GM19240 (cell line): ENCODE results near the gene LINGO1.

Experiments
- DNase-seq: peaks from one replicate; pipeline ENCODE4 v3.0.0; 2011; ENCODE audit warnings: low spot score; ENCODE audit not compliant: insufficient read length

LINGO1 gene

GRCh38 chr15:77596821-77597803, 35.6 kb downstream of the LINGO1 start:
- DNase-seq: no peak

GRCh38 chr15:77595231-77595630, 37.5 kb downstream of the LINGO1 start:
- no peak for DNase-seq

- no peak for DNase-seq
Measured at GRCh38 chr15:77592758-77593157, 40.0 kb downstream of the LINGO1 start.

DNA sequence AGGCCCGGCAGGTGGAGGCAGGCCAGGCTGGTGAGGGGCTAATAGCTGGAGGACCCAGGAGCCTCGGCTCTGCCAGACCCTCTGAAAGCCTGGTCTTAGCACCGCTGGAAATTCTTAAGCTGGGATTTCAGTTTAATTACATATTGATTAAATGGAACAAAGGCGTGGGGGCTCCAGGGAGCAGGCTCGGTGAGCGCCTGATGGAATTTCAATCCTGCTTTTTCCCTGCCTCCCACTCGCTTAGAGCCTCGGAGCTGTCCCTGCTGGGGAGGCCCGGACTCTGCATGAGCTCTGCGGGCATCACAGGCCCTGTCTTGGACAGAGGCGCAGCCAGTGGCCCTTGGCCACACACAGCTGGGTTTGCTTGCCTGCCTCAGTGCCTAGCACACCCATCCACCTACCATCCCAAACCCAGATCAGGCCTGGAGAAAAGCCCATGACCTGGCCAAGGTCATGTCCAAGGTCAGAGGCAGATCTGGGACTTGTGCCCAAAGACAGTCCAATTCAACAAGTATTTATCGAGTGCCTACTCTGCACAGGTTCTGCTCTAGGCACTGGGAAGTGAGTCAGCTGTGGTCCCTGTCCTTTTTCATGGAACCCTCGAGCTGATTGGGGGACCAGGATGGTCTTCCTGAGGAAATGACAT, 40.6 kb downstream of the LINGO1 start:
- DNase-seq: no peak

GRCh38 chr15:77589839-77590238, 42.9 kb downstream of the LINGO1 start:
- no peak for DNase-seq

DNA sequence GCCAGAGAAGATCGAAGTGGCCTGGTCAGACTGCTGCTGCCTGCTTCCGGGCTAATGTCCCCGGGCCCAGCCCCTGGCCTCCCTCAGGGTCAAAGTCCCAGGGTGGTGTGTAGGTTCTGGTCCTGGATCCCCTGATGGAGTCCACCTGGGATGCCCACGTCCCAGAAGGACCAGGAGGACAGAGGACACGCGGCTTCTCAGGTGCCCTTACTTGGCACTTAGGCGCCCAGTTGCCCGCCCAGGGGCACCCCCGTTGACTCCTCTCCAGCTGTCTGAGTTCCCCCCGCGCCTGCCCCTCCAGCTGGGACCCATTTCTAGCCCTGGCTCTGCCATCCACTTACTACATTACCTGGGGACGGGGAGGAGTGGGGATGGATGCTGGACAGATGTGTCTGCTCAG, 44.6 kb downstream of the LINGO1 start:
- no peak for DNase-seq

GRCh38 chr15:77584691-77585090, 48.0 kb downstream of the LINGO1 start:
- DNase-seq: no peak

- no peak for DNase-seq
Measured at GRCh38 chr15:77584201-77584600, 48.5 kb downstream of the LINGO1 start.

DNA sequence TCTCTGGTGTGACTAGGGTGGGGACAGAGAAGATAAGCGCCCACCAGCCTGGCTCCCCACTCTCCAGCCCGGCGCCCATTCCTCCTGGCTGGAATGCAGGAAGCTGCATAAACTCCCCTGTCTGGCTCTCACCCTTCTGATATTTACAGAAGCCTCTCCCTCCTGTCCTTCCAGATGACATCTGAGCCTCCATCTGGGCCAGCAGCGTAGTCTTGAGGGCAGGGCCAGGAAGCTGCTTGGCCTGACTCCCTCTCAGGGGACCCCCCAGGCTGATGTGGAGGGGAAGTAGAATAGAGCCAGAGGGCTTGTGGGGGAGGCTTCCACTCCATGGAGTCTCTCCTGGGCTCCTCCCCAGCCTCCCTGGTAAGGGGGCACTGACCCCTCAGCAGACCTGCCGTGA, 49.9 kb downstream of the LINGO1 start:
- DNase-seq: no peak

DNA sequence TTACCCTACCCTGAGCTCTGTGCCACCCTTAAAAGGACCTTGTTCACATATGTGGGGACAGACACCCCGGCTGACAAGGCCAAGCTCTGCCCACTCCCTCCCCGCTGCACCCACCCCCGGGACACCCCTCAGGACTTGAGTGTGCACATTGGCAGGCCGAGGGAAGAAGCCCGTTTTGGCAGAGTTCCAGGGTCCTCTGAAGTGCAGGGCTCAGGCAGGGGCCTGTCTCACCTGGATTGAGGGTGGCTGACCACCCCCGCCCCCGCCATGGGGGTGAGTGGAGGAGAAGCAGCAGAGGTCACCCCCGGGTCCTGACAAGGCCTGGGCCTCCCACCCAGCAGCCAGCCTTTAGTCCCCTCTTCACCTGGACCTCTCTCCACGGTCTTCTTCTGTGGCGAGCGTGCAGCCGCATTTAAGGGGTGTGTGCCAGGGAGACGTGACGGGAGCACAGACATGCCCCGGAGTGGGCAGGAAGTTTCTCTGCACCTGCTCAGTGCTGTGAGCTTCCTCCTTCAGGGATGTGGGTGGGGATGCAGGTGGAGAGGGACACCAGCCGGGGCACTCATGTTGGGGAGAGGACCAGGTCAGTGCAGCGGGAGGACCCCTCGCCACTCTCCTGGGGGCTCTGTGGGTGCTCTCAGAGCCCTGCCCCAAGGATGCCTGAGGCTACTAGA, 50.7 kb downstream of the LINGO1 start:
- DNase-seq: no peak

- DNase-seq: no peak
Measured at GRCh38 chr15:77580996-77581682, 51.6 kb downstream of the LINGO1 start.

DNA sequence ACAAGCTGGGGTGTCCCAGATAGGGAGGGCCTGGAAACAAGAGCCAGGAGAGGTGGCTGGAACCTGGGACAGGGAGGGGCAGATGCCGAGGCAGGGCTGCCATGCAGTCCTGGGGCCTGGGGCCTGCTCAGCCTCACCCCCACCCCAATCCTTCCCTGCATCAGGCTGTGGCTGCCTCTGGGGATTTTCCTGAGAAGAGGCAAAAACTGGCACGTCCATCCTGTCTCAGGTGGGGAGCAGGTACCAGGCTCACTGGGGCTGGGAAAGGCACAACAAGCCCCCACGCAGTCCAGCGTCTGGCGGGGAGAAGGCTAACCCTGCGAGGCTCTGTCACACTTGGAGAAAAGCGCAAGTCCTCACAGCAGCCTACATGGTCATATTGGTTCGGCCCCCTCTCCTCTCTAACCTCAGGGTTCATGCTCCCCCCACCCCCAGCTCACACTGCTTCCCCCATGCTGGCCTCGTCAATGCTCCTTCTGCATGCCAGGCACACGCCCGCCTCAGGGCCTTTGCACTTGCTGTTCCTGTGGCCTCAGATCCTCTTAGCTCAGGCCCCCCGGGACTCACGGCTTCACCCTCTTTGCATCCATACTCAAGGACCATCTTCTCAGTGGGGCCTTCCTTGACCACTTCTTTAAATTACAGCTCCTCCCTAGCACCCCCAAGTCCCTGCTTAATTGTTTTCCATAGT, 53.1 kb downstream of the LINGO1 start:
- DNase-seq: no peak

DNA sequence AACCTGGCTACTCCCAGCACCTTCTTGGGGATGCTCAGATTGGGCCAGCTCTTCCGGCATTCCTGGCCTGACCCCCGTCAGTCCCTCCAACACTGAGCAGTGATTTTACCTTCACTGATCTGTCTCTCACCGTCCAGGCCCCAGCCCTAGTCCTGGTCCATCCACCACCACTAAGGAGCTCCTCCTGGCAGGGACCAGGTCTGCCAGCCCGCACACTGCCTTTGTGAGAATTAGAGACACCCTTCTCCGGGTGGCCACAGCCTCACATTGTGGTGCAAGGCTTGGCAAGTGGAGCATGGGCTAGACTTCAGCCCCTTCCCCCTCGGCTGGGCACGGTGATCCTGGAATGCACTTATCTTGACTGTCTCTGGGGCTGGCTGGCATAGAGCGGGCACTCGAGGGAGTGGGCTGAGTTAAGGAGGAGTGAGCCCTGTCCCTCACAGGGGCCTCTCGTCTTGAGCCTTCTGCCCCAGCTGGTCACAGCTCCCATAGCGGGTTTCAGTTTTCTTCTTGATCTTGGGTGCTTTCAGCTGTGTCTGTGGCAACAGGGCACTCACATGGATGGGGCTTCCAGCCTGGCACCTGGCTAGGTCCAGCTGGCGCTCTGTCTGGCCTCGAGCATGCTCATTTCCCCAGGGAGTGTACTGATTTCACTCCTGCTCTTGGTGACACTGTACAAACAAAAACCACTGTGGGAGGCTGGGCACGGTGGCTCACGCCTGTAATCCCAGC, 53.9 kb downstream of the LINGO1 start:
- no peak for DNase-seq

- no peak for DNase-seq
Measured at GRCh38 chr15:77577366-77577950, 55.3 kb downstream of the LINGO1 start.

DNA sequence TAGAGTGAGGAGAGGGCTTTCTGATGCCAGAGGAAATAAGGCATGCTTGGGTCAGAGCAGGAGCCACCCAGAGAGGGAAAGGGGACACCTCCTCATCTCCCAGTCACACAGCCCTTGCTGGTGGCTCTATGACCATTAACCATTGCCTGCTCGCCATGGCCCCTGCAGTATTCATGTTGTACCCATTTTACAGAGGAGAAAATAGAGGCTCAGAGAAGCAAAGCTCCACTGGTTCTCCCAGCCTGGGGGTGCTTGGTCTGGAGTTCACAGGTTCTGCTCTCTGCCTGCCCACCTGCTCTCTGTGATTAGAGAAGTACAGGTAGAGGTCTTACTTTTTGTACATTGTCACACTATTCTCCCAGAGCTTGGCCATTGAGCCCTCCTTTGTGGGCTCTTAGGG, 56.2 kb downstream of the LINGO1 start:
- DNase-seq: no peak

GRCh38 chr15:77575203-77575934, 57.3 kb downstream of the LINGO1 start:
- no peak for DNase-seq

DNA sequence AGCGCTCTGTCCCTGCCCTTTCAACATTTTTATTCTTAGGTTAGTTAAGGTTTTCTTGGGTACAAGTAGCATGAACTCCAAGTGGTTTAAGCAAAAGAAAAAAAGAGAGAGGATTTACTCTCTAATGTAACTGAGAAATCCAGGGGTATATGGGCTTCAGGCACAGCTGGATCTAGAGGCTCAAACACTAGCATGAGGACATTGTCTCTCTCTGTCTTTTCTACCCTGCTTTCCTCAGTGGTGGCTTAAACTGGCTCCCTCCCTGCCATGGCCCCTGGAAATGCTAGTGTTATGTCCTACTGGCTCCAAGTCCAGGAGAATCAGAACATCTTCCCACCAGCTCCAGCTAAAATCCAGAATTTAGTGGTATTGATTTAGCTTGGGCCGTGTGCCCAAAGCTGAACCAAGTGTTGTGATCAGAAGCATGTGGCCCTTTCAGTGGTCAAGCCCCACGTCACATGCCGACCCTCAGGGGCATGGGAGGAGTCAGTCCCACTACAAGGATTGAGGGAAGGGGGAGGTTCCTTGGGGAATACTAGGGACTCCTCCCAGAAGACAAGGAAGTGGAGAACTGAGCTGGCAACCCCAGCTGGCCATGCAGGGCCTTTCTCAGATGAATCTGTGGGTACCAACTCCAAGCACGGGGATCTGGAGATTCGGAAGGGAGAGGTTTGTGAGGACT, 58.0 kb downstream of the LINGO1 start:
- DNase-seq: no peak

GRCh38 chr15:77573802-77574201, 58.9 kb downstream of the LINGO1 start:
- no peak for DNase-seq

- DNase-seq: no peak
Measured at GRCh38 chr15:77572186-77572585, 60.5 kb downstream of the LINGO1 start.
